OCI-LY3 (cell line): ENCODE data around the gene ELOVL7.

Experiments
- CTCF ChIP-seq: fragments of 200-600, 300-600 bp; sonication (generic); IDR thresholded peaks from 2 replicates; pipeline ENCODE4 v1.5.1; 2014; ENCODE audit warnings: antibody characterized with exemption, low read length, low read depth
- EZH2phosphoT487 ChIP-seq: fragments of 200-600 bp; shearing (Covaris generic); IDR thresholded peaks from 2 replicates; pipeline ENCODE4 v1.6.1; 2018; ENCODE audit warnings: antibody characterized with exemption, mixed run types, low read depth

DNA sequence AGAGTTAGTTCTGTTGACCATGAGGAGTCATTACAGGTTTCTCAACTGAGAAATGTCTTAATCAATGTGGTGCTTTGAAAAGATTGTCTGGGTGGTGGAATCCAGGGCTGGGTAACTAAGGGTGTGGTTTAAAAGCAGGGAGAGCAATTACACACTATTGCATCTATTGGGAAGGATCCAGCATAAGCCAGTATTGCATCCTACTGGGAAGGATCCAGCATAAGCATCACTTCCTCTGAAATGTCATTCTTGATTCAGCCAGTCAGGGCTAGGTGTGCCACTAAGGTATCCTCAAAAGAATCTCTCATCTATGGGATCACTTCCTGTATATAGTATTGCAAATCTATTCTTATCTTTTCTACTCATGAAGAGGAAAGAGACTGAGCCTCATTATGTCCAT lies 38.6 kb downstream of the ELOVL7 start:
- TF ChIP-seq CTCF, result no peak
- TF ChIP-seq EZH2phosphoT487, result no peak
